ENCODE data around the gene GALNT1.
"Not testable (repeated sequence)": the region's sequence is repeated elsewhere in the genome, so short reads cannot be mapped to it uniquely, and the experiment has no call there.

Gene GALNT1

GRCh38 chr18:35581546-35581897 lies at the start of gene GALNT1:
GALNT1 (plus strand) TSS chr18:35581740; CDS start chr18:35654663, 72,923 bp downstream.
- DNase-seq (ENCODE audit: low read depth) = no peak

- no peak for DNase-seq (ENCODE audit: low read depth)
Measured at GRCh38 chr18:35533916-35534405, 47.6 kb upstream of the GALNT1 start.

DNA sequence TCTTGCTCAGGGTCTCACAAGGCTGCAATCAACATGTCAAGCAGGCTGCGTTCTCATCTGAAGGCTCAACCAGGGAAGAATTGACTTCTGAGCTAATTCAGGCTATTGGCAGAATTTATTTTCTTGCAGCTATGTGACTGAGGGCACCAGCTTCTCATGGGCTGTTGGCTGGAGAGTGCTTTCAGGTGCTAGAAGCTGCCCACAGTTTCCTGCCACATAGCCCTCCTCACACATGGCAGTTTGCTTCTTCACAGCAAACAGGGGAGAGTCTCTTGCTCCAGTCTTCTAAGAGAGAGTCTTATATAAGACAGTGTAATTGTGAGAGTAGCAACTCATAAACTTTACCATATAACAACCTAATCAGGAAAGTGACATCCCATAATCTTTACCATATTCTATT lies 46.2 kb upstream of the GALNT1 start:
- no peak for DNase-seq (ENCODE audit: low read depth)

GRCh38 chr18:35542356-35542755 lies 39.2 kb upstream of the GALNT1 start:
- no peak for DNase-seq (ENCODE audit: low read depth)

GRCh38 chr18:35547008-35547605 lies 34.4 kb upstream of the GALNT1 start:
- no peak for DNase-seq (ENCODE audit: low read depth)

DNA sequence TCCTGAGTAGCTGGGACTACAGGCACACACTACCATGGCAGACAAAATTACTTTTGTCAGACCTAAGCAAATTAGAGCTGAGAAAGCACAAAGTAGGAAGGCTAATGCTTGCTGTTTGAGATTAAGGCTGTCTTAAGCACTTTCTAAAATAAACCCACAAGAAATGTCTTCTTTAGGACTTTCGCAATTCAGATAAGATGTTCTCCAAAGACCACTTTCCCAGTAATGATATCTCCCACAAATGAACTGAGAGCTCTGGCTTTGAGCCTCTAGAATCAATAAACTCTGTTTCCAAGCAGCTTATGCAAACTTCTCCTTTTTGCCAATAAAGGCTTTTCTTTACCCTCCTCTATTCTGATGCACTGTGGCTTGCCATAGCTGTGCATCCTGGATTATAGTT lies 32.0 kb upstream of the GALNT1 start:
- DNase-seq (ENCODE audit: low read depth) = no peak

DNA sequence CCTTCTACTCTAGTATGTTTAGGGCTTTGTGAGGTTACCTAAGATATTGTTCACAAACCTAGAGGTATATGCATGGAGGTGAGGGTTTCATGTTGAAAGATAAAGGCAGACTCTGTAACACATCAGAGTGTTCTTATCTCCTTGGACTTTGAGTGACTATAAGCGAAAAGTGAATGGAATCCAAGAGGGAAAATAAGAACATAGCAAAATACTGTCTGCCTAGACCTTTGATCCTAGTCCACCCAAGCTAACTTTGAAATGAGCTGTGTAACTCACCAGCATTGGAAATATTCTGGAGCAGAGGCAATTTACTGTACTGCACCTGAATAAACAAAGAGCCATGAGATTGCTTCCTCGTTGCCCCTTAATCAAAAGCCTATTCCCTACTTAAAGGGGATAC lies 28.2 kb upstream of the GALNT1 start:
- DNase-seq (ENCODE audit: low read depth) = no peak

DNA sequence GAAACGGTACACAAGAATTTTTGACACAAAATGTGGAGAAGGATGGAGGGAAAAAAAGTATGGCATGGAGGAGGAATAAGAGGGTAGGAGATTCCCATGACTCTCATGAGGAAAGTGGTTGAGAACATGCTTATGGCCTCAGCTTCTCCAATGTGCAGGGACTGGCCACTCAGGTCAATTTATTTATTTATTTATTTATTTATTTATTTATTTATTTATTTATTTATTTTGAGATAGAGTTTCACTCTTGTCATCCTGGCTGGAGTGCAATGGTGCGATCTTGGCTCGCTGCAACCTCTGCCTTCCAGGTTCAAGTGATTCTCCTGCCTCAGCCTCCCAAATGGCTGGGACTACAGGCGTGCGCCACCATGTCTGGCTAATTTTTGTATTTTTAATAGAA lies 26.0 kb upstream of the GALNT1 start:
- DNase-seq (ENCODE audit: low read depth) = not testable (repeated sequence)

DNA sequence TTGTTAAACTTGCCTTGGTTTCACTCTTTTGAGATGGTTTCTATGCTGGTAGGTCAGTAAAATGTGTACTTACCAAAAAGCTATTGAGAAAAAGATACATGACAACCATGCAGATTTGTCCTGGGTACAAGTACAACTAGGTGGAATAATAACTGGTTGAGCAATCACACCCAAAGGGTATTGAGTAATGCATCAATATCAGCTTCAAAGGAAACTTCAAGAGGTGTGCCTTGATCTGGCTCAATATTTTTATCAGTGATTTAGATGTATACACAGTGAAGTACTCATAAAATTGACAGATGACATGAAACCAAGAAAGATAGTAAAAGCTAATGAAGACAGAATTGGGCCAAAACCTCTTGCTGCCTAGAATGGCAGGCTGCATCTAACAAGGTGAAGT lies 21.7 kb upstream of the GALNT1 start:
- DNase-seq (ENCODE audit: low read depth) = no peak

DNA sequence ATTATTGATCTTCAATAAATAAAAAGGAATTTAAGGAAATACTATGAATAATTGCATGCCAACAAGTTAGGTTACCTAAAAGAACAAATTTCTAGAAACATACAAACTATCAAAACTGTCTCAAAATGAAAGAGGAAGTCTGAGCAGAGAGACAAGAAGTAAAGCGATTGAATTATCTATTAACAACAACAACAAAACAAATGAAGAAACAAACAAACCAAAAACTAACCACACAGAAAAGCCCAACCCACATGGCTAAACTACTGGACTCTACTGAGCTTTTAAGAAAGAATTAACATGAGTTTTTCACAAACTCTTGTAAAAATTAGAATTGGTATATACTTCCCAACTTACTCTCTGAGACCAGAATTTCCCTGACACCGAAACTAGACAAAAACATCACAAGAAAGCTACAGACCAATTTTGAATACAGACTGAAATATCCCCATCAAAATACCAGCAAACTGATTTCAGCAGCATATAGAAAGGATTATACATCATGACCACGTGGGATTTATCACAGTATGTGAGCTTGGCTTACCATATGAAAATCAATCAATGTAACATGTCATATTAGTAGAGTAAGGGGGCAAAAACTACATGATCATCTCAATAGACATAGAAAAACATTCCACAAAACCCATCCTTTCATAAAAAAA lies 16.6 kb upstream of the GALNT1 start:
- no peak for DNase-seq (ENCODE audit: low read depth)

DNA sequence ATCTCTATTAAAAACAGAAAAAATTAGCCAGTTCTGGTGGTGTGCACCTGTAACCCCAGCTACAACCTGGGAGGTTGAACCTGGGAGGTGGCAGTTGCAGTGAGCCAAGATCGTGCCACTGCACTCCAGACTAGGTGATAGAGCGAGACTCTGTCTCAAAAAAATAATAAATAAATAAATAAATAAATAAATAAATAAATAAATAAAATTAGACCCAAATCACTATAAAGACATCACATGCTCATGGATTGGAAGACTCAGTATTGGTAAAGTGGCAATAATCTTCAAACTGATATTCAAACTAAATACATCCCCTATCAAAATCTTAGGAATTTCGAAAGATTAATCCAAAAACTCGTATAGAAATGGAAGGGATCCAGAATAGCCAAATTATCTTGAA lies 15.5 kb upstream of the GALNT1 start:
- DNase-seq (ENCODE audit: low read depth) = no peak

- no peak for DNase-seq (ENCODE audit: low read depth)
Measured at GRCh38 chr18:35570182-35570581, 11.4 kb upstream of the GALNT1 start.

DNA sequence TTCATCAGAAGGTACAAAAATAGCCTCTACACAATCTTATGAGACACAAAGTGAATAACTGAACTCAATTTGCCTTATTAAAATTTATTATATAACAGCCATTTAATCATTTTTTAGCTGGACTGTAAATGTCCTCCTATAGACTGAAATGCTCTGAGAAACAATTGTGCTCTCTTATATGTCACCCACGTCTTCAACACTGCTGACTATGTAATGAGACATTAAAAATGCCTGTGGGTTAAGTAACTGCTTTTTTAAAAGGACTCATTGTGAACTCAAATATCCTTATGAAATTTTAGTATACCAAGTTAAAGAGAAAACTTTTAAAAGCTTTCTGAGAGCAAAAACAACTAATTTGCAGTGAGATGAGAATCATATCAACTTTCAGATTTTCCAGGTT lies 10.4 kb upstream of the GALNT1 start:
- no peak for DNase-seq (ENCODE audit: low read depth)

DNA sequence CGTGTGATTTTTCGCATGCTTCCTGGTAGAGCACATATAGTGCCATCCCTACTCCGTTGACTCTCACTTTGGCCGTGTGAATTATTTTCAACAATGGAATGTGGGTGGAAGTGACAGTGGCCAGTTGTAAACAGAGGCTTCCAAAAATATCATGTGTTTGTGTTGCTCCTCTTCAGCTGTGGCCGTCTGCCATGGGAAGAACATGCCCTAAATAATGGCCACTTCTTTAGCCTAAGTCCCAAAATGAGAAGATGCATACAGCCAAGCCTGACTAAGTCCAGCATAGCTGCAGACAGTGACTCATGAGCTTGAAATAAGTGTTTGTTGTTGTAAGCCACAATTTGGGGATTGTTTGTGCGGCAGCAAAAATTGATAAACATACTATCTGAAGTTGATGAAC lies 8.9 kb upstream of the GALNT1 start:
- DNase-seq (ENCODE audit: low read depth) = no peak

DNA sequence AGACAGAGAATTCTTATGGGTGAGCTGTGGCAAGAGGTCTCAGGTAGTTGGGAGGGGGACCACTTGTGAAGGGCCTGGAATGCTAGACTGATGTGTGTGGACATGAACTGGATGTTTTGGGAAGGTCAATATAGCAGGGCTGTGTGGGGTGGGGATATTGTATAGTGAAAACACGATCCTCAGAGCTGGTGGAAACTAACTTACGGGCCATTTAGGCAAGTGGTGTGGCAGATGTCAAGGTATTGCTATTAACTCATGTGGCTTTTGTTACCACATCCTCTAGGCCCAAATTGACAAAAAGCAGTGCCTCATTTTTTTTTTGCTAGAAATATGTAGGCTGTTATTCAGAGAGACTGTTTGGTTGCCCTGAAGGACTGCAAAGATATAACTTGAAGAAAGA lies 8.0 kb upstream of the GALNT1 start:
- DNase-seq (ENCODE audit: low read depth) = no peak

GRCh38 chr18:35576240-35576845 lies 5.2 kb upstream of the GALNT1 start:
- not testable (repeated sequence) for DNase-seq (ENCODE audit: low read depth)

DNA sequence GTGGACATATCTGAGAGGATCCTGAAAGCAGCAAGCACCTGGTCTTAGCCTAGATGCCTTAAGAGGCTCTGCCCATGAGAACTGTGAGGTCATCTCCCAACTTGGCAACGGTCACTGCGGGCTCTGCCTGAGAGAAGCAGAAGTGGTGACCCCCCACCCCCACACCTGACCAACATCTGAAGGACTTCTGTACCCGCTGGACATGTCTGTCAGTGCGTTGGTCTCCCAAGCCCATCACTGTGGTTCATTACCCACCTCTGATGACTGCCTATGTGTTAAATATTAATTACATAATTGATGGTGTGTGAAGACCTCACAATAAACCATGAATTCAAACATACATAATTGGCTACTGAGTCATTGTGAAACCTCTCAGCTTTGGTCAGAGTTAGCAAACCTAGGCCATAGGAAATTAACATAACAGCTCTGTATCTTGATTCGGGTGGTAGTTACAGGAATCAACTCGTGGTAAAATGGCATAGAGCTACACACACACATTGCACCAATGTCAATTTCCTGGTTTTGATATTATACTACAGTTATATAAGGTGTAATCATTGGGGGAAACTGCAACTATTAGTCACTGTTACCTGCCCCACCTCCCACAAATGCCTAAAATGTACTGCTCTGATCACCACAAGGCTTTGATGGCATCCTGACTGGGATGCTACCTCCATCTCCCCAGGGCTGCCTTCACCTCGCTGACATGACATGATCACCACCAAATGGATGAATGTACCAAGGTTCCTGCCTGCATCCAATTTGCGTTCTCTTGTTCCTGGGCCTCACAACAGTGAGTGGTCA lies 4.3 kb upstream of the GALNT1 start:
- DNase-seq (ENCODE audit: low read depth) = no peak

DNA sequence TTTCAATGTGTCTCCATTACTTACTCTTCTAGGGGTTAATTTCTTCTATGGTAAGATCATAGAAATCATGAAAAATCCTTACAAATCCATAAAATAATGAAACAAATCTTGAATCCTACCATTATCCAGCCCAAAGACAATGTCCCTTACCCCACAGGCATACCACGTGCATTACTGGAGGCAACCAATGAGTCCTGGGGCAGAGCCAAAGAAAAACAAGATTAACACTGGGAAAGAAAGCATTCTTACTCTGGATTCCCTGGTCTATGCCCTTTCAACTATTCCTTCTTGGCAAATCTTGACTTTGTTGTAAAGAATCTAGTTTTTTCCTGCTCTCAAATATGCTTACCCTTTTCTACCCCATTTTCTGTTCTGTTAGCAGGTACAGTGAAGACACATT lies 3.1 kb upstream of the GALNT1 start:
- no peak for DNase-seq (ENCODE audit: low read depth)

DNA sequence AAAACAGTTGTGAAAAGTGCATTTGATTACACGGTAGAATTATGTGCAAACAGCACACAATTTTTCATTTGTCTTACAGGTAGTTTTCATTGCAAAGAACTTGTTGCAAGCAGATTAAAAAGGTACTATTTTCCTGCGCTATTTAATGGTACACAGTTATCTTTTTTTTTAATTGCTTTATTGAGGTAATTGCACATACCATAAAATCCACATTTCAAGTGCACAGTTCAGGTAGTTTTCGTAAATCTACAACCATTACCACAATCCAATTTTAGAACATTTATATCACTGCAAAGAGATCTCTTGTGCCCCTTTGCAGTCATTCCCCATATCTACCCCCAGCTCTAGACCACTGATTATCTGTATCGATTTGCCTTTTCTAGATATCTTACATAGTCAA lies 2.6 kb upstream of the GALNT1 start:
- DNase-seq (ENCODE audit: low read depth) = no peak

DNA sequence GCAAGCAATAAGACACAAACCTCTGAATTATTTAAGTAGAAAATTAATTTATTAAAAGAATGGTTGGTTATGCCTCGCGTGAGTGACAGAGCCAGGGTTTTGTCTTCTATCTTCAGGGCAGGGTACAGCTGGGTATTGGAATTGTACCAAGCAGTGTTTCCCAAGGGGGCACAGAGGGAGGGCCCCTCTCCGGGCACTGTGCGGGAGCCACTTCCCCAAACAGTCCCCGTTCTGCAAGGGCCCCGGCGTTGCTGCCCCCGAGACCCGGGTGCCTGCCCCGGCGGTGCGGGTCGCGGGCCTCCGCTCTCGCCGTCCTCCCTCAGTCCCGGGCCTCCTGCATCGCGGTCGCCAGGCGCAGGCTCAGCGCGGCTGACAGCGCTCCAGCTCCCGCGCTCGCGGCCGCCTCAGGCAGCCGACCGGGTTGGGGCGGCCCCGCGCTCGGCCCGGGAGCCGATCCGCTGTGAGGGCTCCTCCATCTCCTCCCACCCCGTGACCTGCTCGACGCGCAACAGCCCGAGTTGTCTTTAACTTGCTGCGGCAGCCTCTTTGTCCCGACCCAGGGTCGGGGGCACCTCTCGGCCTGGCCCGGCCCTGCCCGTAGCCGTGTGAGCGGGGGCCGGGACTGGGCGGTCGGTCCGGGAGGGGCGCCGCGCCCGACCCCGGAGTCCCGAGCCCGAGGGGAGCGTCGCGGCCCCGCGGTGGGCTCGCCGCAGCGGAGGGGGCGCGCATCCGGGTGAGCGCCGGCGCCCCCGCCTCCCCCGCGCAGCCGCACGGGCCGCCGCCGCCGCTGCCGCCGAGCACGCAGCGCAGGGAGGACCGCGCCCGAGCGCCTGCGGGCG lies 620 bp upstream of the GALNT1 start:
- DNase-seq (ENCODE audit: low read depth) = peak; percentile 28

GRCh38 chr18:35581898-35582641 lies 530 bp downstream of the GALNT1 start:
- DNase-seq (ENCODE audit: low read depth) = no peak
